ENCODE data around the gene PLCL2. TPM values are rescaled to one million over a fixed set of nuclear protein-coding genes. Genes with fewer than 3 reads are reported as not detected.

The PLCL2 gene
- total RNA-seq, 1 experiment from 2014 or later: 32.1 TPM

- no peaks in the 10 kb centered on the region for H3K79me1 ChIP-seq (ENCODE audit: insufficient read depth, low read depth, low read length, poor library complexity, severe bottlenecking)
- H2BK20ac ChIP-seq (ENCODE audit: low read depth, low read length, poor library complexity, severe bottlenecking): no peak overlapping the region
- no peak overlapping the region for H3K23ac ChIP-seq (ENCODE audit: insufficient read length, low read depth, low read length)
- H3T11ph ChIP-seq (ENCODE audit: low read length): no peak overlapping the region
- no peak overlapping the region for H2BK5ac ChIP-seq (ENCODE audit: insufficient read length, low read length)
- H2AFZ ChIP-seq (ENCODE audit: low read length): no peak overlapping the region
- Mint-ChIP-seq H3K36me3 (ENCODE audit: insufficient read depth in 1 of 3, low read depth in 3 of 3) (peaks cover 0 to 14% (median 12%) of the 10 kb centered on the region in 3 experiments; a peak in 2 of 7 replicates), H3K4me1 (peaks cover 33 to 36% of the 10 kb centered on the region in 2 experiments), H3K9me3 (no peaks in the 10 kb centered on the region), H3K4me3 (no peak overlapping the region), H3K27ac (peak overlapping the region in 2 of 3 experiments; percentile 15 to 62; a peak in 3 of 7 replicates), H3K27me3 (ENCODE audit: low read depth) (no peaks in the 10 kb centered on the region)
- no peak for DNase-seq
- no peaks in the 10 kb centered on the region for H3K23me2 ChIP-seq (ENCODE audit: insufficient read length, low read depth, low read length, poor library complexity, severe bottlenecking)
- no peaks in the 10 kb centered on the region for H4K20me1 ChIP-seq (ENCODE audit: control insufficient read depth, insufficient read depth, insufficient read length)
- no peak for TF ChIP-seq CTCF (conservative IDR thresholded peaks at IDR 0.05)
- H3K4me1 ChIP-seq (ENCODE audit: insufficient read depth, low read length): no peaks in the 10 kb centered on the region
- H3K18ac ChIP-seq (ENCODE audit: insufficient read length, low read depth, low read length): no peak overlapping the region
- no peak overlapping the region for H2AK5ac ChIP-seq (ENCODE audit: insufficient read length, low read length)
- no peak overlapping the region for H3K4me2 ChIP-seq (ENCODE audit: insufficient read depth, insufficient read length, low read length)
- H3K9ac ChIP-seq (ENCODE audit: extremely low read depth, insufficient read length, low read length): no peak overlapping the region
- no peak overlapping the region for H2BK15ac ChIP-seq (ENCODE audit: low read depth, low read length)
- no peak overlapping the region for H3K27ac ChIP-seq (ENCODE audit: insufficient read length, low read depth, low read length)
- no peak overlapping the region for H2BK12ac ChIP-seq (ENCODE audit: insufficient read length, low read depth, low read length)
- no peak overlapping the region for H4K5ac ChIP-seq (ENCODE audit: insufficient read length, low read depth, low read length)
- no peaks in the 10 kb centered on the region; the same call in 1 of the 2 replicates for H3K27me3 ChIP-seq (ENCODE audit: insufficient read depth, low read length)
- H3K9me3 ChIP-seq (ENCODE audit: control insufficient read depth, low read depth, low read length): no peaks in the 10 kb centered on the region
- no peaks in the 10 kb centered on the region for H3K79me2 ChIP-seq (ENCODE audit: insufficient read depth, low read length)
- H3K56ac ChIP-seq (ENCODE audit: insufficient read length, low read depth, low read length): no peak overlapping the region
- no CpG with 5 or more reads among the region's 2 CpGs for WGBS (ENCODE audit: extremely low coverage, insufficient read length, low lambda C conversion rate)
- H4K91ac ChIP-seq (ENCODE audit: insufficient read length, low read depth, low read length): no peak overlapping the region
- H3K14ac ChIP-seq (ENCODE audit: insufficient read depth, low read length): no peak overlapping the region
- no peak overlapping the region for H4K8ac ChIP-seq (replicated peaks; ENCODE audit: insufficient read length, low read depth, low read length)
- H3K4ac ChIP-seq (ENCODE audit: low read depth, low read length): no peak overlapping the region
- no peak overlapping the region for H2BK120ac ChIP-seq (ENCODE audit: low read depth, low read length, poor library complexity, severe bottlenecking)
Measured at GRCh38 chr3:17046623-17047022, 161.9 kb downstream of the PLCL2 start.
